ENCODE results near the gene ENKD1. TPM values are rescaled to one million over a fixed set of nuclear protein-coding genes. Genes with fewer than 3 reads are reported as not detected.

The ENKD1 gene
- total and polyA plus RNA-seq, 2 experiments from 2014 or later, result 11.6 to 11.8 TPM

DNA sequence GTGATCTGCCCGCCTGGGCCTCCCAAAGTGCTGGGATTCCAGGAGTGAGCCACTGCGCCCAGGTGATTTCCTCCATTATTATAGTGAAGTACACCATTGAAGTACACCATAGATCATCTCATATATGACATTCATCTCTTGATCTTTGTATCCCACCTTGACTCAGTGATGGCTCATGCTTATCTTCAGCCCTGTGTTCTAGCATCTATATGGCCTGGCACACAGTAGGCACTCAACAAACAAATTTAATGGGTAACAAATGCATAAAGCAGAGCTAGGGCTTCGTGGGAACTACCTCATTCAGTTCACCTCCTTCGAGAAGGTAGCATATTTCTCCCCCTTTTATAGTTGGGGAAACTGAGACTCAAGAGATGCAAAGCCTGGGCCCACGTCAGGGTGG lies 952 bp downstream of the ENKD1 start (continued):
- TF ChIP-seq, protein P1, sequence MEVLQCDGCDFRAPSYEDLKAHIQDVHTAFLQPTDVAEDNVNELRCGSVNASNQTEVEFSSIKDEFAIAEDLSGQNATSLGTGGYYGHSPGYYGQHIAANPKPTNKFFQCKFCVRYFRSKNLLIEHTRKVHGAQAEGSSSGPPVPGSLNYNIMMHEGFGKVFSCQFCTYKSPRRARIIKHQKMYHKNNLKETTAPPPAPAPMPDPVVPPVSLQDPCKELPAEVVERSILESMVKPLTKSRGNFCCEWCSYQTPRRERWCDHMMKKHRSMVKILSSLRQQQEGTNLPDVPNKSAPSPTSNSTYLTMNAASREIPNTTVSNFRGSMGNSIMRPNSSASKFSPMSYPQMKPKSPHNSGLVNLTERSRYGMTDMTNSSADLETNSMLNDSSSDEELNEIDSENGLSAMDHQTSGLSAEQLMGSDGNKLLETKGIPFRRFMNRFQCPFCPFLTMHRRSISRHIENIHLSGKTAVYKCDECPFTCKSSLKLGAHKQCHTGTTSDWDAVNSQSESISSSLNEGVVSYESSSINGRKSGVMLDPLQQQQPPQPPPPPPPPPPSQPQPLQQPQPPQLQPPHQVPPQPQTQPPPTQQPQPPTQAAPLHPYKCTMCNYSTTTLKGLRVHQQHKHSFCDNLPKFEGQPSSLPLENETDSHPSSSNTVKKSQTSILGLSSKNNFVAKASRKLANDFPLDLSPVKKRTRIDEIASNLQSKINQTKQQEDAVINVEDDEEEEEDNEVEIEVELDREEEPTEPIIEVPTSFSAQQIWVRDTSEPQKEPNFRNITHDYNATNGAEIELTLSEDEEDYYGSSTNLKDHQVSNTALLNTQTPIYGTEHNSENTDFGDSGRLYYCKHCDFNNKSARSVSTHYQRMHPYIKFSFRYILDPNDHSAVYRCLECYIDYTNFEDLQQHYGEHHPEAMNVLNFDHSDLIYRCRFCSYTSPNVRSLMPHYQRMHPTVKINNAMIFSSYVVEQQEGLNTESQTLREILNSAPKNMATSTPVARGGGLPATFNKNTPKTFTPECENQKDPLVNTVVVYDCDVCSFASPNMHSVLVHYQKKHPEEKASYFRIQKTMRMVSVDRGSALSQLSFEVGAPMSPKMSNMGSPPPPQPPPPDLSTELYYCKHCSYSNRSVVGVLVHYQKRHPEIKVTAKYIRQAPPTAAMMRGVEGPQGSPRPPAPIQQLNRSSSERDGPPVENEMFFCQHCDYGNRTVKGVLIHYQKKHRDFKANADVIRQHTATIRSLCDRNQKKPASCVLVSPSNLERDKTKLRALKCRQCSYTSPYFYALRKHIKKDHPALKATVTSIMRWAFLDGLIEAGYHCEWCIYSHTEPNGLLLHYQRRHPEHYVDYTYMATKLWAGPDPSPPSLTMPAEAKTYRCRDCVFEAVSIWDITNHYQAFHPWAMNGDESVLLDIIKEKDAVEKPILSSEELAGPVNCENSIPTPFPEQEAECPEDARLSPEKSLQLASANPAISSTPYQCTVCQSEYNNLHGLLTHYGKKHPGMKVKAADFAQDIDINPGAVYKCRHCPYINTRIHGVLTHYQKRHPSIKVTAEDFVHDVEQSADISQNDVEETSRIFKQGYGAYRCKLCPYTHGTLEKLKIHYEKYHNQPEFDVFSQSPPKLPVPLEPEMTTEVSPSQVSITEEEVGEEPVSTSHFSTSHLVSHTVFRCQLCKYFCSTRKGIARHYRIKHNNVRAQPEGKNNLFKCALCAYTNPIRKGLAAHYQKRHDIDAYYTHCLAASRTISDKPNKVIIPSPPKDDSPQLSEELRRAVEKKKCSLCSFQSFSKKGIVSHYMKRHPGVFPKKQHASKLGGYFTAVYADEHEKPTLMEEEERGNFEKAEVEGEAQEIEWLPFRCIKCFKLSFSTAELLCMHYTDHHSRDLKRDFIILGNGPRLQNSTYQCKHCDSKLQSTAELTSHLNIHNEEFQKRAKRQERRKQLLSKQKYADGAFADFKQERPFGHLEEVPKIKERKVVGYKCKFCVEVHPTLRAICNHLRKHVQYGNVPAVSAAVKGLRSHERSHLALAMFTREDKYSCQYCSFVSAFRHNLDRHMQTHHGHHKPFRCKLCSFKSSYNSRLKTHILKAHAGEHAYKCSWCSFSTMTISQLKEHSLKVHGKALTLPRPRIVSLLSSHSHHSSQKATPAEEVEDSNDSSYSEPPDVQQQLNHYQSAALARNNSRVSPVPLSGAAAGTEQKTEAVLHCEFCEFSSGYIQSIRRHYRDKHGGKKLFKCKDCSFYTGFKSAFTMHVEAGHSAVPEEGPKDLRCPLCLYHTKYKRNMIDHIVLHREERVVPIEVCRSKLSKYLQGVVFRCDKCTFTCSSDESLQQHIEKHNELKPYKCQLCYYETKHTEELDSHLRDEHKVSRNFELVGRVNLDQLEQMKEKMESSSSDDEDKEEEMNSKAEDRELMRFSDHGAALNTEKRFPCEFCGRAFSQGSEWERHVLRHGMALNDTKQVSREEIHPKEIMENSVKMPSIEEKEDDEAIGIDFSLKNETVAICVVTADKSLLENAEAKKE (CRISPR knock-in tag; IDR thresholded peaks at IDR 0.05), result no peak
- TF ChIP-seq, protein P2, sequence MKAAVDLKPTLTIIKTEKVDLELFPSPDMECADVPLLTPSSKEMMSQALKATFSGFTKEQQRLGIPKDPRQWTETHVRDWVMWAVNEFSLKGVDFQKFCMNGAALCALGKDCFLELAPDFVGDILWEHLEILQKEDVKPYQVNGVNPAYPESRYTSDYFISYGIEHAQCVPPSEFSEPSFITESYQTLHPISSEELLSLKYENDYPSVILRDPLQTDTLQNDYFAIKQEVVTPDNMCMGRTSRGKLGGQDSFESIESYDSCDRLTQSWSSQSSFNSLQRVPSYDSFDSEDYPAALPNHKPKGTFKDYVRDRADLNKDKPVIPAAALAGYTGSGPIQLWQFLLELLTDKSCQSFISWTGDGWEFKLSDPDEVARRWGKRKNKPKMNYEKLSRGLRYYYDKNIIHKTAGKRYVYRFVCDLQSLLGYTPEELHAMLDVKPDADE (IDR thresholded peaks at IDR 0.05), result no peak
- TF ChIP-seq, protein P3, sequence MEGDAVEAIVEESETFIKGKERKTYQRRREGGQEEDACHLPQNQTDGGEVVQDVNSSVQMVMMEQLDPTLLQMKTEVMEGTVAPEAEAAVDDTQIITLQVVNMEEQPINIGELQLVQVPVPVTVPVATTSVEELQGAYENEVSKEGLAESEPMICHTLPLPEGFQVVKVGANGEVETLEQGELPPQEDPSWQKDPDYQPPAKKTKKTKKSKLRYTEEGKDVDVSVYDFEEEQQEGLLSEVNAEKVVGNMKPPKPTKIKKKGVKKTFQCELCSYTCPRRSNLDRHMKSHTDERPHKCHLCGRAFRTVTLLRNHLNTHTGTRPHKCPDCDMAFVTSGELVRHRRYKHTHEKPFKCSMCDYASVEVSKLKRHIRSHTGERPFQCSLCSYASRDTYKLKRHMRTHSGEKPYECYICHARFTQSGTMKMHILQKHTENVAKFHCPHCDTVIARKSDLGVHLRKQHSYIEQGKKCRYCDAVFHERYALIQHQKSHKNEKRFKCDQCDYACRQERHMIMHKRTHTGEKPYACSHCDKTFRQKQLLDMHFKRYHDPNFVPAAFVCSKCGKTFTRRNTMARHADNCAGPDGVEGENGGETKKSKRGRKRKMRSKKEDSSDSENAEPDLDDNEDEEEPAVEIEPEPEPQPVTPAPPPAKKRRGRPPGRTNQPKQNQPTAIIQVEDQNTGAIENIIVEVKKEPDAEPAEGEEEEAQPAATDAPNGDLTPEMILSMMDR (conservative IDR thresholded peaks at IDR 0.05; ENCODE audit: low read depth in 2 of 2), result no peak

DNA sequence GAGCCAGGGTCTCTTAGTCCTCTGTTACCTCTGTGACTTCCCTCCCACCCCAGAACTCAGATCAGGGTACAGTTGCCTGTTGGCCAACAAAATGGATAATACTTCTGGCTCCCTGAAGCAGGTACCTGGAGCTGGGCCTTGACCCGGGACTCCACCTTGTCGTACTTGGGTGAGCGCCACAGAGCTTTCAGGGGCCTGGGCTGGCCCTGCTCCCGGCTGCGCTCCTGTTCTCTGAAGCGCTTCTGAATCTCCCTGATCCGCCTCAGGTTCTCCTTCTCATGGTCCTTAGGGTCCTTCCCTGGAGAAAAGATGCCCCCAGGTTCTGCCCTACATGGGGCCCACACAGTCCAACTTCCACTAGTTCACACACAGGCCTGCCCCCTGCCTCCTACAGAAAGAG lies 1.7 kb downstream of the ENKD1 start:
- H3K4me3 Mint-ChIP-seq, result peak overlapping the region; percentile 74; the same call in 1 of the 3 replicates
- H3K36me3 ChIP-seq (ENCODE audit: insufficient read depth), result no peaks in the 10 kb centered on the region
- DNase-seq (ENCODE audit: low spot score) (no peak), ATAC-seq (no peak)
- H3K9me2 ChIP-seq (ENCODE audit: insufficient read depth), result no peaks in the 10 kb centered on the region
- no peak overlapping the region for H3K27ac ChIP-seq (ENCODE audit: low read depth)
- TF ChIP-seq CREB1 (CRISPR knock-in tag; IDR thresholded peaks at IDR 0.05; ENCODE audit: low read depth), result no peak
- TF ChIP-seq, protein P1 (CRISPR knock-in tag; IDR thresholded peaks at IDR 0.05), result no peak
- no peak for TF ChIP-seq EZH2phosphoT487 (IDR thresholded peaks at IDR 0.05; ENCODE audit: unreplicated experiment)
- H3K27ac Mint-ChIP-seq, result no peak overlapping the region
- no peak overlapping the region for H3K4me2 ChIP-seq
- H3K36me3 Mint-ChIP-seq (ENCODE audit: low read depth), result peaks cover 3% of the 10 kb centered on the region
- peaks cover 25% of the 10 kb centered on the region for H3K27me3 Mint-ChIP-seq (ENCODE audit: insufficient read depth, low read depth, poor library complexity)
- H3K4me3 ChIP-seq, result no peak overlapping the region
- peaks cover 10% of the 10 kb centered on the region for H3K27me3 ChIP-seq (ENCODE audit: insufficient read depth)
- H3K4me1 ChIP-seq (ENCODE audit: insufficient read depth), result peaks cover 14% of the 10 kb centered on the region; the same call in 1 of the 2 replicates
- H3K79me2 ChIP-seq (replicated peaks; ENCODE audit: insufficient read depth), result no peaks in the 10 kb centered on the region
- H4K20me1 ChIP-seq (replicated peaks; ENCODE audit: insufficient read depth), result 0 out of 2 replicates have a peak, but pooled peaks cover 5% of the 10 kb centered on the region
- peaks cover 32% of the 10 kb centered on the region for H3F3A ChIP-seq (replicated peaks; ENCODE audit: low read depth)
- H3K9me3 Mint-ChIP-seq, result no peaks in the 10 kb centered on the region; the same call in 2 of the 3 replicates
- H3K4me1 Mint-ChIP-seq, result peaks cover 17% of the 10 kb centered on the region
- H2AFZ ChIP-seq, result no peak overlapping the region

All from GM23338 (cell line).